SU-DHL-6 (cell line): ENCODE data around the gene C1QTNF7.

Source experiments
- H2AFZ ChIP-seq: fragments of 200-600 bp; sonication (generic); 2 replicates; pipeline ENCODE4 v1.6.1; 2014; ENCODE audit warnings: low read depth, mild to moderate bottlenecking, moderate library complexity, mixed read lengths, antibody characterized with exemption, low read length; ENCODE audit not compliant: severe bottlenecking
- H3F3A ChIP-seq: fragments of 200-600 bp; shearing (Covaris generic); 2 replicates; pipeline ENCODE4 v1.6.0; 2016; ENCODE audit warnings: antibody characterized with exemption, mild to moderate bottlenecking; ENCODE audit not compliant: insufficient read depth
- H3K27ac ChIP-seq: fragments of 200-600 bp; sonication (generic); 2 replicates; pipeline ENCODE4 v1.5.1; 2016; ENCODE audit warnings: low read depth, mild to moderate bottlenecking, low read length, moderate library complexity, mixed read lengths
- H3K27me3 ChIP-seq: fragments of 200-600 bp; sonication (generic), shearing (Covaris generic); 2 replicates; pipeline ENCODE4 v1.6.0; 2014; ENCODE audit warnings: mild to moderate bottlenecking, low read length
- H3K36me3 ChIP-seq: fragments of 200-600 bp; sonication (generic); 2 replicates; pipeline ENCODE4 v1.6.1; 2014; ENCODE audit warnings: mild to moderate bottlenecking, low read length, mixed read lengths
- H3K4me2 ChIP-seq: fragments of 300-600, 200-600 bp; shearing (Covaris generic), sonication (generic); 2 replicates; pipeline ENCODE4 v1.6.0; 2014; ENCODE audit warnings: low read length, low read depth, mild to moderate bottlenecking; ENCODE audit not compliant: poor library complexity, severe bottlenecking
- H3K4me3 ChIP-seq: fragments of 200-600 bp; sonication (generic); 2 replicates; pipeline ENCODE4 v1.5.1; 2014; ENCODE audit warnings: antibody characterized with exemption, low read length, mild to moderate bottlenecking, mixed read lengths; ENCODE audit not compliant: insufficient read depth, poor library complexity, severe bottlenecking
- H3K79me2 ChIP-seq: fragments of 200-600 bp; sonication (generic); 2 replicates; pipeline ENCODE4 v1.6.1; 2014; ENCODE audit warnings: mild to moderate bottlenecking, low read length, moderate library complexity; ENCODE audit not compliant: insufficient read depth
- H3K9ac ChIP-seq: fragments of 200-600 bp; sonication (generic); 2 replicates; pipeline ENCODE4 v1.7.0; 2014; ENCODE audit warnings: mild to moderate bottlenecking, low read length
- H3K9me2 ChIP-seq: fragments of 200-600 bp; sonication (generic); replicated peaks from 2 replicates; pipeline ENCODE4 v1.6.1; 2014; ENCODE audit warnings: low read length; ENCODE audit not compliant: insufficient read depth
- H3K9me3 ChIP-seq: fragments of 200-600 bp; sonication (generic); 2 replicates; pipeline ENCODE4 v1.6.1; 2014; ENCODE audit warnings: low read length, mixed read lengths; ENCODE audit not compliant: insufficient read depth
- H4K20me1 ChIP-seq: fragments of 200-600 bp; sonication (generic); 2 replicates; pipeline ENCODE4 v1.6.1; 2014; ENCODE audit warnings: low read depth, mild to moderate bottlenecking, antibody characterized with exemption, low read length, moderate library complexity, mixed read lengths
- CTCF ChIP-seq: fragments of 200-600 bp; sonication (generic); IDR thresholded peaks from one replicate; pipeline ENCODE4 v1.5.1; 2017; ENCODE audit warnings: antibody characterized with exemption, mild to moderate bottlenecking, low read length, moderate library complexity; ENCODE audit not compliant: insufficient read depth, poor library complexity, severe bottlenecking
- EZH2phosphoT487 ChIP-seq: fragments of 200-600 bp; sonication (generic), shearing (Covaris generic); conservative IDR thresholded peaks from 2 replicates; pipeline ENCODE4 v1.6.1; 2018; ENCODE audit warnings: mild to moderate bottlenecking, antibody characterized with exemption, low read length, moderate library complexity, mixed read lengths

C1QTNF7 gene

GRCh38 chr4:15418956-15419355 lies 8.9 kb upstream of the C1QTNF7 start:
- Histone ChIP-seq H3K79me2 (no peaks in the 10 kb centered on the region), H3K36me3 (no peaks in the 10 kb centered on the region), H3K27ac (no peak overlapping the region), H3K27me3 (no peaks in the 10 kb centered on the region), H4K20me1 (no peaks in the 10 kb centered on the region), H3F3A (no peaks in the 10 kb centered on the region), H3K9me2 (no peaks in the 10 kb centered on the region), H3K9me3 (no peaks in the 10 kb centered on the region), H3K4me2 (no peak overlapping the region), H2AFZ (no peak overlapping the region), H3K9ac (no peak overlapping the region), H3K4me3 (no peak overlapping the region)
- TF ChIP-seq CTCF (no peak), EZH2phosphoT487 (no peak)

- no peaks in the 10 kb centered on the region for H3K36me3 ChIP-seq
- no peak overlapping the region for H3K4me3 ChIP-seq
- H3K9me3 ChIP-seq = no peaks in the 10 kb centered on the region
- no peaks in the 10 kb centered on the region for H3K27me3 ChIP-seq
- H3F3A ChIP-seq = no peaks in the 10 kb centered on the region
- TF ChIP-seq EZH2phosphoT487 = no peak
- TF ChIP-seq CTCF = no peak
- H4K20me1 ChIP-seq = no peaks in the 10 kb centered on the region
- H2AFZ ChIP-seq = no peak overlapping the region
- H3K27ac ChIP-seq = no peak overlapping the region
- no peaks in the 10 kb centered on the region for H3K9me2 ChIP-seq
- H3K79me2 ChIP-seq = no peaks in the 10 kb centered on the region
- no peak overlapping the region for H3K4me2 ChIP-seq
- H3K9ac ChIP-seq = no peak overlapping the region
These were observed 7.2 kb upstream of the C1QTNF7 start for GRCh38 chr4:15420642-15421041.

- no peak for TF ChIP-seq CTCF
- TF ChIP-seq EZH2phosphoT487 = no peak
- Histone ChIP-seq H3K9ac (no peak overlapping the region), H3K9me3 (no peaks in the 10 kb centered on the region), H3K4me3 (no peak overlapping the region), H3K27ac (no peak overlapping the region), H3K27me3 (no peaks in the 10 kb centered on the region), H3K79me2 (no peaks in the 10 kb centered on the region), H2AFZ (no peak overlapping the region), H4K20me1 (no peaks in the 10 kb centered on the region), H3K4me2 (no peak overlapping the region), H3K36me3 (no peaks in the 10 kb centered on the region), H3K9me2 (no peaks in the 10 kb centered on the region), H3F3A (no peaks in the 10 kb centered on the region)
These were observed 4.5 kb upstream of the C1QTNF7 start for GRCh38 chr4:15423285-15423711.
